Hepatocyte (in vitro differentiated cells): ENCODE data around the gene KIF26B.
A peak's percentile ranks its signal among the peaks of the same experiment; 100 is the strongest.

Experiments used
- CTCF ChIP-seq: fragments of 200-600 bp; sonication (generic); IDR thresholded peaks from 2 replicates; pipeline ENCODE4 v1.5.1; 2016; ENCODE audit warnings: antibody characterized with exemption, mild to moderate bottlenecking; ENCODE audit not compliant: poor library complexity
- EZH2 ChIP-seq: fragments of 200-600 bp; sonication (generic); IDR thresholded peaks from 2 replicates; pipeline ENCODE4 v1.6.1; 2016; ENCODE audit warnings: antibody characterized with exemption, mild to moderate bottlenecking, borderline replicate concordance
- EZH2phosphoT487 ChIP-seq: fragments of 200-600 bp; sonication (generic); IDR thresholded peaks from one replicate; pipeline ENCODE4 v1.6.1; 2018; ENCODE audit warnings: antibody characterized with exemption, mild to moderate bottlenecking, low read depth, moderate library complexity; ENCODE audit not compliant: unreplicated experiment, severe bottlenecking

- TF ChIP-seq CTCF (peak; percentile 16), EZH2 (no peak), EZH2phosphoT487 (no peak)
These were observed 361.5 kb downstream of the KIF26B start for GRCh38 chr1:245516284-245516759.
